ENCODE measurements around the gene SLC52A1.

The SLC52A1 gene

GRCh38 chr17:5022171-5022711 lies 13.0 kb downstream of the SLC52A1 start:
- no peaks in the 10 kb centered on the region for H3K9me3 ChIP-seq
- peaks cover 4 to 5% of the 10 kb centered on the region in 2 experiments for H3K4me1 ChIP-seq (ENCODE audit: control insufficient read depth in 1 of 2, insufficient read depth in 1 of 2, low read depth in 1 of 2, low read length in 1 of 2)
- H3K27me3 ChIP-seq = no peaks in the 10 kb centered on the region
- peaks cover 70% of the 10 kb centered on the region for H3K36me3 ChIP-seq
- no peak overlapping the region for H3K27ac ChIP-seq
- TF ChIP-seq, protein P1, sequence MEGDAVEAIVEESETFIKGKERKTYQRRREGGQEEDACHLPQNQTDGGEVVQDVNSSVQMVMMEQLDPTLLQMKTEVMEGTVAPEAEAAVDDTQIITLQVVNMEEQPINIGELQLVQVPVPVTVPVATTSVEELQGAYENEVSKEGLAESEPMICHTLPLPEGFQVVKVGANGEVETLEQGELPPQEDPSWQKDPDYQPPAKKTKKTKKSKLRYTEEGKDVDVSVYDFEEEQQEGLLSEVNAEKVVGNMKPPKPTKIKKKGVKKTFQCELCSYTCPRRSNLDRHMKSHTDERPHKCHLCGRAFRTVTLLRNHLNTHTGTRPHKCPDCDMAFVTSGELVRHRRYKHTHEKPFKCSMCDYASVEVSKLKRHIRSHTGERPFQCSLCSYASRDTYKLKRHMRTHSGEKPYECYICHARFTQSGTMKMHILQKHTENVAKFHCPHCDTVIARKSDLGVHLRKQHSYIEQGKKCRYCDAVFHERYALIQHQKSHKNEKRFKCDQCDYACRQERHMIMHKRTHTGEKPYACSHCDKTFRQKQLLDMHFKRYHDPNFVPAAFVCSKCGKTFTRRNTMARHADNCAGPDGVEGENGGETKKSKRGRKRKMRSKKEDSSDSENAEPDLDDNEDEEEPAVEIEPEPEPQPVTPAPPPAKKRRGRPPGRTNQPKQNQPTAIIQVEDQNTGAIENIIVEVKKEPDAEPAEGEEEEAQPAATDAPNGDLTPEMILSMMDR (IDR thresholded peaks at IDR 0.05) = no peak
- no peak overlapping the region for H3K4me3 ChIP-seq (ENCODE audit: low read depth in 1 of 2, low read length in 1 of 2)

- Histone ChIP-seq H3K27me3 (no peaks in the 10 kb centered on the region), H3K4me3 (ENCODE audit: low read depth in 1 of 2, low read length in 1 of 2) (no peak overlapping the region), H3K27ac (no peak overlapping the region), H3K36me3 (peaks cover 82% of the 10 kb centered on the region), H3K4me1 (ENCODE audit: control insufficient read depth in 1 of 2, insufficient read depth in 1 of 2, low read depth in 1 of 2, low read length in 1 of 2) (peaks cover 4 to 5% of the 10 kb centered on the region in 2 experiments), H3K9me3 (no peaks in the 10 kb centered on the region)
- TF ChIP-seq, protein P1 (IDR thresholded peaks at IDR 0.05) = no peak
These were observed 14.7 kb downstream of the SLC52A1 start for GRCh38 chr17:5020502-5021023.

GRCh38 chr17:5019475-5019956 lies 15.7 kb downstream of the SLC52A1 start:
- no peaks in the 10 kb centered on the region for H3K27me3 ChIP-seq
- peaks cover 4 to 5% of the 10 kb centered on the region in 2 experiments for H3K4me1 ChIP-seq (ENCODE audit: control insufficient read depth in 1 of 2, insufficient read depth in 1 of 2, low read depth in 1 of 2, low read length in 1 of 2)
- TF ChIP-seq, protein P1 (IDR thresholded peaks at IDR 0.05) = no peak
- H3K36me3 ChIP-seq = peaks cover 88% of the 10 kb centered on the region
- H3K4me3 ChIP-seq (ENCODE audit: low read depth in 1 of 2, low read length in 1 of 2) = no peak overlapping the region
- no peak overlapping the region for H3K27ac ChIP-seq
- no peaks in the 10 kb centered on the region for H3K9me3 ChIP-seq

DNA sequence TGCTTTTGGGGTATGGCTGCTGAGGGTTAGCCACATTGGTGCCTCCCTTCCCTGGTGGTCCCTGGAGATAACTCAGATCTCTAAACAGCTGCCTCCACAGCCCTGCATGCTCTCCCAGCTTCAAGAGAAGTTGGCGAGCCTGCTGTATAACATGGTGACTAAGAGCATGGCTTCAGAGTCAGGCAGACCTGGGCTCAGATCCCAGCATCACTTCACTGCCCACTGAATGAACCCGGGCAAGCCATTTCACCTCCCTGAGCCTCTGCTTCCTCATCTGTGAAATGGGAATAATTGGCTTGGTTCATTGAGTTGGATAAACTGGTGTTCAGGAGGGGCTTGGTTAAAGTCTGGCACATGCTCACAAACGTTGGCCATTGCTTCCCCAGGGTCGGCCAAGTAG lies 20.9 kb downstream of the SLC52A1 start:
- TF ChIP-seq, protein P1 (IDR thresholded peaks at IDR 0.05) = no peak
- H3K4me1 ChIP-seq (ENCODE audit: control insufficient read depth in 1 of 2, insufficient read depth in 1 of 2, low read depth in 1 of 2, low read length in 1 of 2) = no peaks in the 10 kb centered on the region
- no peak overlapping the region for H3K27ac ChIP-seq
- no peak overlapping the region for H3K4me3 ChIP-seq (ENCODE audit: low read depth in 1 of 2, low read length in 1 of 2)
- H3K9me3 ChIP-seq = no peaks in the 10 kb centered on the region
- H3K36me3 ChIP-seq = peaks cover 84% of the 10 kb centered on the region
- no peaks in the 10 kb centered on the region for H3K27me3 ChIP-seq

DNA sequence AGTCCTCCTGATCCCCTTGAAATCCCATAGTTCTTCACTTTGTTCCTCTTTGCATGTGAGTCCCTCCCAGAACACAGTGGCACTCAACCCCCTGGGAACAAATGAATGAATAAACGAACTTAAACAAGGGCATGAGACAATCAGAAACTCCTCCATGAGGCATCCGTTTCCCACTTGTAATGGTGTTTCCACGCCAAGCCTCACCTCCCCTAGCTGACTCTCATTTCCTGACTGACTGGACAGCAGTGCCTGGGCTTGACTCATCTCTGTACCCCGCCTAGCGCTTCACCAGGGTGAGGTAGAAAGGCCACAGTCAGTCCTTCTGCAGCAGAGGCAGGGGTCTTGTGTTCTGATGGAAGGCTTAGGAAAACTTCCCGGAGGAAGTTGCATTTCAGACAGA lies 23.3 kb downstream of the SLC52A1 start:
- Histone ChIP-seq H3K36me3 (peaks cover 86% of the 10 kb centered on the region), H3K27ac (no peak overlapping the region)
- TF ChIP-seq, protein P1 (IDR thresholded peaks at IDR 0.05) = no peak

More for the DNA sequence above, 23.3 kb downstream of the SLC52A1 start:
- no peak overlapping the region for H3K4me3 ChIP-seq (ENCODE audit: low read depth in 1 of 2, low read length in 1 of 2)
- H3K27me3 ChIP-seq = no peaks in the 10 kb centered on the region
- H3K9me3 ChIP-seq = no peaks in the 10 kb centered on the region
- H3K4me1 ChIP-seq (ENCODE audit: control insufficient read depth in 1 of 2, insufficient read depth in 1 of 2, low read depth in 1 of 2, low read length in 1 of 2) = no peaks in the 10 kb centered on the region
